ENCODE results near the gene NHLRC4. TPM values are rescaled to one million over a fixed set of nuclear protein-coding genes. Genes with fewer than 3 reads are reported as not detected.

Gene NHLRC4
- total and polyA plus RNA-seq, 9 of the 15 experiments (the other 6 are each of a cell fraction or from before 2014, with no cell fraction given): 0.24 to 3.7 (median 1.3) TPM; not detected in 2

DNA sequence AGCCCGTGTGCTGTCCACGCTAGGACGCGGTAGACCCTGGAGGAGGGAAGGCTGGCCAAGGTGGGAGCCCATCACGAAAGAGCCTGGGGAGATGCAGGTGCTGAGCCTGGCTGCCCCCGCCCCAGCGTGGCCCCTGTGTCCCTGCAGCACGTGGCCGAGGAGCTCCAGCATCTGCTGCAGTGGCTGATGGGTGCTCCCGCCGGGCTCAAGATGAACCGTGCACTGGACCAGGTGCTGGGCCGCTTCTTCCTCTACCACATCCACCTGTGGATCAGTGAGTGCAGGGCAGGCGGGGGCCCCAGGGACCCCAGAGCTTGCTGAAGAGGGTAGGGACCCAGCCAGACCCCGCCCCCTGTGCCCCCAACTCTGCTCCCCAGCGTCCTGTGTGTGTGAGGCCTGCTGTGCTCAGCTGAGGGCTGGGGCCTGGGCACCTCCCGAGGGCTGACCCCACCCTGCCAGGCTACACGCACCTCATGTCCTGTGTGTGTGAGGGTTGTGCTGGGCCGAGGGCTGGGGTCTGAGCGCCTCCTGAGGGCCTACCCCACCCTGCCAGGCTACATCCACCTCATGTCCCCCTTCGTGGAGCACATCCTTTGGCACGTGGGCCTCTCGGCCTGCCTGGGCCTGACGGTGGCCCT, 11.5 kb downstream of the NHLRC4 start:
- no peak overlapping the region for H2AFZ ChIP-seq (ENCODE audit: low read depth, low read length)
- peak overlapping the region in 1 of 2 experiments; percentile 48; a peak in 1 of 4 replicates for H3K9ac ChIP-seq (ENCODE audit: insufficient read depth in 1 of 2, low read depth in 2 of 2, low read length in 2 of 2)
- ATAC-seq (no peak), FAIRE-seq (no peak), DNase-seq (ENCODE audit: extremely low read depth in 1 of 4, low spot score in 3 of 4) (no peak)
- WGBS (ENCODE audit: insufficient coverage, low coverage, missing lambda C conversion rate): 85% methylated on average over 12 of the region's 24 CpGs
- no peaks in the 10 kb centered on the region for H3K27me3 ChIP-seq (ENCODE audit: control insufficient read depth in 2 of 2, insufficient read depth in 2 of 2, low read length in 2 of 2)
- H3K9me1 ChIP-seq (ENCODE audit: control insufficient read depth, insufficient read depth, low read length): peaks cover 3% of the 10 kb centered on the region
- ChIA-PET CTCF (ENCODE audit: low intra/inter-chr PET ratio) (interaction anchor here (1.2 kb wide), 1 partner anchor 82 kb away, joined by 8 read pairs; no protein-coding TSS in a partner anchor), POLR2A (interaction anchor here (0.6 to 2.1 kb wide), 5 partner anchors 7 to 103 kb away, joined by 3 to 6 read pairs (median 5); partner anchors contain the start of gene STUB1)
- TF ChIP-seq MAFF (IDR thresholded peaks at IDR 0.05; ENCODE audit: low read length) (no peak), RBFOX2 (IDR thresholded peaks at IDR 0.05; ENCODE audit: low read depth, low read length) (peak; percentile 48; the same call in 1 of the 2 replicates), TARDBP (IDR thresholded peaks at IDR 0.05) (no peak), POLR2G (IDR thresholded peaks at IDR 0.05; ENCODE audit: low read depth, low read length) (peak; percentile 31), PURB (CRISPR knock-in tag; IDR thresholded peaks at IDR 0.05; ENCODE audit: low read depth) (no peak), NR2F6 (CRISPR knock-in tag; IDR thresholded peaks at IDR 0.05) (no peak), STAT5A (IDR thresholded peaks at IDR 0.05; ENCODE audit: borderline replicate concordance, low read length) (no peak), PHF20 (IDR thresholded peaks at IDR 0.05; ENCODE audit: partially characterized antibody) (no peak)
- TF ChIP-seq, protein P1, sequence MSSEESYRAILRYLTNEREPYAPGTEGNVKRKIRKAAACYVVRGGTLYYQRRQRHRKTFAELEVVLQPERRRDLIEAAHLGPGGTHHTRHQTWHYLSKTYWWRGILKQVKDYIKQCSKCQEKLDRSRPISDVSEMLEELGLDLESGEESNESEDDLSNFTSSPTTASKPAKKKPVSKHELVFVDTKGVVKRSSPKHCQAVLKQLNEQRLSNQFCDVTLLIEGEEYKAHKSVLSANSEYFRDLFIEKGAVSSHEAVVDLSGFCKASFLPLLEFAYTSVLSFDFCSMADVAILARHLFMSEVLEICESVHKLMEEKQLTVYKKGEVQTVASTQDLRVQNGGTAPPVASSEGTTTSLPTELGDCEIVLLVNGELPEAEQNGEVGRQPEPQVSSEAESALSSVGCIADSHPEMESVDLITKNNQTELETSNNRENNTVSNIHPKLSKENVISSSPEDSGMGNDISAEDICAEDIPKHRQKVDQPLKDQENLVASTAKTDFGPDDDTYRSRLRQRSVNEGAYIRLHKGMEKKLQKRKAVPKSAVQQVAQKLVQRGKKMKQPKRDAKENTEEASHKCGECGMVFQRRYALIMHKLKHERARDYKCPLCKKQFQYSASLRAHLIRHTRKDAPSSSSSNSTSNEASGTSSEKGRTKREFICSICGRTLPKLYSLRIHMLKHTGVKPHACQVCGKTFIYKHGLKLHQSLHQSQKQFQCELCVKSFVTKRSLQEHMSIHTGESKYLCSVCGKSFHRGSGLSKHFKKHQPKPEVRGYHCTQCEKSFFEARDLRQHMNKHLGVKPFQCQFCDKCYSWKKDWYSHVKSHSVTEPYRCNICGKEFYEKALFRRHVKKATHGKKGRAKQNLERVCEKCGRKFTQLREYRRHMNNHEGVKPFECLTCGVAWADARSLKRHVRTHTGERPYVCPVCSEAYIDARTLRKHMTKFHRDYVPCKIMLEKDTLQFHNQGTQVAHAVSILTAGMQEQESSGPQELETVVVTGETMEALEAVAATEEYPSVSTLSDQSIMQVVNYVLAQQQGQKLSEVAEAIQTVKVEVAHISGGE (CRISPR knock-in tag; IDR thresholded peaks at IDR 0.05): no peak
- in situ Hi-C loops (cut with MboI) (loop anchor here (5.0 kb wide), 1 partner anchor 89 kb away; the partner anchor contains the start of gene RHOT2), intact Hi-C loops (cut with micrococcal nuclease) (loop anchor here (5.0 kb wide), 1 partner anchor 89 kb away; the partner anchor contains the start of gene RHOT2)
- no TSS peak for BruUV-seq (replicated peaks)
- peaks cover 26% of the 10 kb centered on the region; the same call in 2 of the 3 replicates for H3K36me3 ChIP-seq (ENCODE audit: control insufficient read depth, insufficient read depth, low read length)
- no peaks in the 10 kb centered on the region for H3K79me2 ChIP-seq (ENCODE audit: control insufficient read depth, insufficient read depth, low read length)
- peaks cover 13% of the 10 kb centered on the region for H4K20me1 ChIP-seq (replicated peaks; ENCODE audit: control insufficient read depth, insufficient read depth, low read length)
- no peak overlapping the region for H3K27ac ChIP-seq (ENCODE audit: extremely low read depth, low read depth, low read length)
- no peak overlapping the region for H3K4me2 ChIP-seq (ENCODE audit: insufficient read depth, low read length)
- H3K4me1 ChIP-seq (replicated peaks in 1 of 2; ENCODE audit: control insufficient read depth in 2 of 2, insufficient read depth in 2 of 2, low read length in 2 of 2): peaks cover 0 to 87% of the 10 kb centered on the region in 2 experiments; a peak in 4 of 5 replicates
- H3K4me3 ChIP-seq: no peak overlapping the region
- H3K9me3 ChIP-seq (replicated peaks; ENCODE audit: control insufficient read depth, insufficient read depth, low read depth, low read length): no peaks in the 10 kb centered on the region
